ENCODE data around the gene IKZF1.
A peak's percentile ranks its signal among the peaks of the same experiment; 100 is the strongest.
"Not testable (repeated sequence)": the region's sequence is repeated elsewhere in the genome, so short reads cannot be mapped to it uniquely, and the experiment has no call there.

IKZF1 gene

GRCh38 chr7:50335795-50336754, 31.6 kb downstream of the IKZF1 start:
- peak; percentile 27 for DNase-seq

- no peak for DNase-seq
Observed at GRCh38 chr7:50336894-50337703, 32.6 kb downstream of the IKZF1 start.

- not testable (repeated sequence) for DNase-seq
Observed at GRCh38 chr7:50339472-50339871, 35.0 kb downstream of the IKZF1 start.

- DNase-seq = peak; percentile 70
Observed at GRCh38 chr7:50339990-50340500, 35.5 kb downstream of the IKZF1 start.

- no peak for DNase-seq
Observed at GRCh38 chr7:50341724-50342123, 37.2 kb downstream of the IKZF1 start.

- DNase-seq = no peak
Observed at GRCh38 chr7:50342616-50343114, 38.1 kb downstream of the IKZF1 start.

- DNase-seq = peak; percentile 31
Observed at GRCh38 chr7:50346545-50347497, 42.3 kb downstream of the IKZF1 start.

GRCh38 chr7:50347693-50348092, 43.2 kb downstream of the IKZF1 start:
- no peak for DNase-seq

GRCh38 chr7:50348469-50349162, 44.1 kb downstream of the IKZF1 start:
- no peak for DNase-seq

- no peak for DNase-seq
Observed at GRCh38 chr7:50349399-50349798, 44.9 kb downstream of the IKZF1 start.

GRCh38 chr7:50349963-50350944, 45.7 kb downstream of the IKZF1 start:
- DNase-seq = no peak

- no peak for DNase-seq
Observed at GRCh38 chr7:50351267-50351666, 46.8 kb downstream of the IKZF1 start.

GRCh38 chr7:50352282-50352681, 47.8 kb downstream of the IKZF1 start:
- no peak for DNase-seq

- DNase-seq = no peak
Observed at GRCh38 chr7:50352751-50353150, 48.2 kb downstream of the IKZF1 start.

GRCh38 chr7:50353201-50353600, 48.7 kb downstream of the IKZF1 start:
- no peak for DNase-seq

GRCh38 chr7:50353894-50354595, 49.5 kb downstream of the IKZF1 start:
- DNase-seq = no peak

- no peak for DNase-seq
Observed at GRCh38 chr7:50355817-50356178, 51.3 kb downstream of the IKZF1 start.

GRCh38 chr7:50356212-50356944, 51.9 kb downstream of the IKZF1 start:
- no peak for DNase-seq

- DNase-seq = no peak
Observed at GRCh38 chr7:50356945-50357268, 52.4 kb downstream of the IKZF1 start.
